AG09309 (cell line): ENCODE results near the gene OAS2.

Source experiments
- DNase-seq: peaks from one replicate; pipeline ENCODE4 v3.0.0-alpha.2; 2010; ENCODE audit warnings: low read depth
- H3K4me3 ChIP-seq: 2 replicates; pipeline ENCODE4 v1.5.1; 2011; ENCODE audit warnings: mild to moderate bottlenecking, low read depth, low read length, moderate library complexity; ENCODE audit not compliant: control insufficient read depth
- TF ChIP-seq, protein P1 (sequence below): IDR thresholded peaks from 2 replicates; pipeline ENCODE4 v1.5.1; 2011; ENCODE audit warnings: mild to moderate bottlenecking, low read depth, low read length, inconsistent platforms; ENCODE audit not compliant: insufficient read depth, control insufficient read depth; ENCODE audit errors: missing control alignments

The OAS2 gene

DNA sequence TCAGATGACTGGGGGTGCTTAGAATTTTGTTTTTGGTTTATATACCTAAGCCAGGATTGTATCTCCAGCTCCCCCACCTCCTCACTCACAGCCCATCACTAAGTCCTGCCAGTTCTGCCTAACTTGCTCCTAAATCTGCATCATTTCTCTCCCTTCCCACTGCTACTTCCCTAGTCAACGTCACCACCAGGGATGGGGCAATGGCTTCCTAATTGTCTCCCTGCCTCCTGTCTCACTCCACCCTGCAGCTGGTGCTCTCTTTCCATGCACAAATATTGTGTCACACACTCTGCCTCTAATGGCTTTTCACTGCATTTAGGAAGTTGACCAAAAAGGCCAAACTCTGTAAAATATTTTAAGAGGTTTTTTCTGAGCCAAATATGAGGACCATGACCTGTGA lies 11.5 kb downstream of the OAS2 start:
- H3K4me3 ChIP-seq = no peak overlapping the region
- DNase-seq = no peak
- TF ChIP-seq, protein P1, sequence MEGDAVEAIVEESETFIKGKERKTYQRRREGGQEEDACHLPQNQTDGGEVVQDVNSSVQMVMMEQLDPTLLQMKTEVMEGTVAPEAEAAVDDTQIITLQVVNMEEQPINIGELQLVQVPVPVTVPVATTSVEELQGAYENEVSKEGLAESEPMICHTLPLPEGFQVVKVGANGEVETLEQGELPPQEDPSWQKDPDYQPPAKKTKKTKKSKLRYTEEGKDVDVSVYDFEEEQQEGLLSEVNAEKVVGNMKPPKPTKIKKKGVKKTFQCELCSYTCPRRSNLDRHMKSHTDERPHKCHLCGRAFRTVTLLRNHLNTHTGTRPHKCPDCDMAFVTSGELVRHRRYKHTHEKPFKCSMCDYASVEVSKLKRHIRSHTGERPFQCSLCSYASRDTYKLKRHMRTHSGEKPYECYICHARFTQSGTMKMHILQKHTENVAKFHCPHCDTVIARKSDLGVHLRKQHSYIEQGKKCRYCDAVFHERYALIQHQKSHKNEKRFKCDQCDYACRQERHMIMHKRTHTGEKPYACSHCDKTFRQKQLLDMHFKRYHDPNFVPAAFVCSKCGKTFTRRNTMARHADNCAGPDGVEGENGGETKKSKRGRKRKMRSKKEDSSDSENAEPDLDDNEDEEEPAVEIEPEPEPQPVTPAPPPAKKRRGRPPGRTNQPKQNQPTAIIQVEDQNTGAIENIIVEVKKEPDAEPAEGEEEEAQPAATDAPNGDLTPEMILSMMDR = no peak

DNA sequence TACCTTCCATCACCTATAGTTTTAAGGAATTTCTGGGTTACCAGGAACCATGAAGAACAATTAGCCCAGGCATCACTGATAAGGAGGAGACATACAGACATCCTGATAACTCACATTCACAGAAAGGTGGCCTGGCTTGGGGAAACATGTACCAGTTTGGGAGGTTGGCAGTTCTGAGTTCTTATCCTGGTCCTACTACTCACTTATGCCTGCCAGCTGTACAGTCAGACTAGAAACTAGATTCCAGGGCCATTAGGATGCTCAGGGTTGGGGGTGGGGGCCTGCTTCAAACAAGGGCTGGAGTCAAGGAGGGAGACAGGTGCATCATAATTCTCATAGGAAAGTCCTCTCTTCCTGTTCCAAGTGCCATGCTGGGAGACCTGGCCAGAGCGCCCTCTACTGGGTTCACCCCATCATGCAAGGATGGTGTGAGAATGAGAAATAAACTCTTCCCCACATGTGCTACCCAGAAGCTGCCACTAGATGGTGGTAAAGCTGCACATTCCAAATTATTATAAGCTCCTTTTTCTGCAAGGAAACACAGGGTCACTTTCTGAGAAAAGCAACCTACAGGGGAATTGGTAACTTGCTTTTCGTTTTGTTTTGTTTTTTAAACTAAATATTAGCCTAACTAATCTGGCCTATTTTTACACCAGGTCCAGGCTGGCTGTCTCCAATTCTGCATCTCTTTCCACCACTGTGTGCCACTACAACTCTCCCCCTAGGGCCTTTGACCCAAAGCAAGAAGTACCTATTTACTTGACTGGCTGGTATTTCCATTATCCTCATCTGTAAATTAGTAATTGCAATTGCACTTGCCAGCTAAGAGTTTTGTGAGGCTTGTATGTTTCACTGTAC lies 14.5 kb downstream of the OAS2 start:
- peak; percentile 37 for DNase-seq
- TF ChIP-seq, protein P1 = peak; percentile 92
- H3K4me3 ChIP-seq = no peak overlapping the region

DNA sequence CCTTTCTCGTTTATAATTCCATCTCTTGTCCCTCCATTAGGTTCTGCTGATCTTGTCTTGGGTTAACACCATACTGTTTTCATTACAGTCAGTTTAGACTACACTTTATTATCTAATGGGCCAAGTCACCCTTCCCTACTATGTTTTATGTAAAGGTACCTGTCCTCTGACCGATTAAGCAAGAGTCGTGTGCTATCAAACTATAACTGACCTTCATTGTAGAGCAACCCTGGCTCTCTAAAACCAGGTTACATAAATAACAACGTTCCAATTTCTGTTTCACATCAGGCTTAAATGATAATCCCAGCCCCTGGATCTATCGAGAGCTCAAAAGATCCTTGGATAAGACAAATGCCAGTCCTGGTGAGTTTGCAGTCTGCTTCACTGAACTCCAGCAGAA lies 16.7 kb downstream of the OAS2 start:
- no peak overlapping the region for H3K4me3 ChIP-seq
- TF ChIP-seq, protein P1 = no peak
- no peak for DNase-seq

DNA sequence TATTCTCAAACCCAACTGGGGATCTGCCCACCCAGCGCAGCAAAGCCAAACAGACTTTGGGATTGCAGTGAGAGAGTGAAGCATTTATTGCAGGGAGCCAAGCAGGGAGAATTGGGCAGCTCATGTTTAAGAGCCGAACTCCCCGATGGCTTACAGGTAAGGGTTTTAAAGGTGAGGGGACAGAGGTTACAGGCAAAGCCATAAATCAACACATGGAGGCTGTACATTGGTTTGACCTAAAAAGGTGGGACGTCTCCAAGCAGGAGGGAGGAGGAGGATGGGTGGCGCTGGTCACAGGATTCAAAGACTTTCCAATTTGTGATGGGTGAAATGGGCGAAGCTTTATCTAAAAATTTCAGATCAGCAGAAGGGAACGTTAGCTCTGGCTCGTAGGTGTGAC lies 18.2 kb downstream of the OAS2 start:
- no peak overlapping the region for H3K4me3 ChIP-seq
- TF ChIP-seq, protein P1 = no peak
- no peak for DNase-seq

DNA sequence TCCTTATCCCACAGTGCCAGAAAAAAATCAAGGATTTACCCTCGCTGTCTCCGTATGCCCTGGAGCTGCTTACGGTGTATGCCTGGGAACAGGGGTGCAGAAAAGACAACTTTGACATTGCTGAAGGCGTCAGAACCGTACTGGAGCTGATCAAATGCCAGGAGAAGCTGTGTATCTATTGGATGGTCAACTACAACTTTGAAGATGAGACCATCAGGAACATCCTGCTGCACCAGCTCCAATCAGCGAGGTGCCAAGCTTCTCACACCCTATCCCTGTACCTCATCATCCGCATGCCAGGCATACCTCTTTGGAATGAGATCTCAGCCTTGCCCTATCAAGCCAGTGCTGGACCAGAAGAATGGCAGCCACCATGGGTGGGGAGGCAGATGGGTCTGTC lies 19.2 kb downstream of the OAS2 start:
- no peak overlapping the region for H3K4me3 ChIP-seq

DNA sequence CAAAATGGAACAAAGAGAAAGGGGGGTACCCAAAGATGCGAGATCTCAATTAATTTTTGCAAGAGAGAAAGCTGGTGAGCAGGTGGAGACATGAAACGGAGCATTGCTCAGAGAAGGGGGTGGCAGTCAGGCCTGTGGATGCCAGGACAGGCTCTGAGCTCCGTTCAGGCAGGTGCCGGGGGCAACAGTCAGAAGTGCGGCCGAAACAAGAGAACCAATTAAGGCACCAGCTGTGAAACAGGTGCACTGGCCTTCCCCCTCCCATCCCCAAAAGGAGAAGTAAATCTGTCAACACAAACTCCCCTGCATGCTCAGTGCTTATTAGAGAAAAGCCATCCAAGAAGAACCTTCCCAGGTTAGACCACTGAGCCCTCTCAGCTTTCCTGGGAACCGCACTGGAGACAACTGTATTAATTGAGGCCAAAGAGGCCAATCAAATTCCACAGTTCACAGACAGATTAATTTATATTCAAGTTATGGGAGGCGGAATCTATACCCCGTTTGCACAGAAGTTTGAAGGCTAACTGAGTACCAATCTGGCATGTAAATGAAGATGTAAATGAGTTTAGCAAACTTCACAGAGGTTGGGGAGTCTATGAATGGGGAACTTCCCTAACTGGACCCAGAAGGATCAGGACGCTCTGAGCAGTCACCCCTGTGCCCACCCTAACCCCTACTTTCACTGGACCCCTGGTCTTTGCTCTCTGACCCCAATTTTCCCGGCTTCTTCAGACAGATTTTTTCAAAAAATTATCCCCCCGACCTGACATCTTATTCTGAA lies 20.9 kb downstream of the OAS2 start:
- H3K4me3 ChIP-seq = no peak overlapping the region
- no peak for DNase-seq
- TF ChIP-seq, protein P1 = no peak

More for the DNA sequence above, 19.2 kb downstream of the OAS2 start:
- TF ChIP-seq, protein P1 = no peak
- DNase-seq = no peak
